DMS79 treated with DMSO at 0.1 percent for 48 hours (cell line): ENCODE measurements around the gene ZNF138.
"Not testable (repeated sequence)": the region's sequence is repeated elsewhere in the genome, so short reads cannot be mapped to it uniquely, and the experiment has no call there.

Experiments used
- DNase-seq: peaks from one replicate; lab custom pipeline; 2025; lab: John Stamatoyannopoulos, UW

Gene ZNF138

DNA sequence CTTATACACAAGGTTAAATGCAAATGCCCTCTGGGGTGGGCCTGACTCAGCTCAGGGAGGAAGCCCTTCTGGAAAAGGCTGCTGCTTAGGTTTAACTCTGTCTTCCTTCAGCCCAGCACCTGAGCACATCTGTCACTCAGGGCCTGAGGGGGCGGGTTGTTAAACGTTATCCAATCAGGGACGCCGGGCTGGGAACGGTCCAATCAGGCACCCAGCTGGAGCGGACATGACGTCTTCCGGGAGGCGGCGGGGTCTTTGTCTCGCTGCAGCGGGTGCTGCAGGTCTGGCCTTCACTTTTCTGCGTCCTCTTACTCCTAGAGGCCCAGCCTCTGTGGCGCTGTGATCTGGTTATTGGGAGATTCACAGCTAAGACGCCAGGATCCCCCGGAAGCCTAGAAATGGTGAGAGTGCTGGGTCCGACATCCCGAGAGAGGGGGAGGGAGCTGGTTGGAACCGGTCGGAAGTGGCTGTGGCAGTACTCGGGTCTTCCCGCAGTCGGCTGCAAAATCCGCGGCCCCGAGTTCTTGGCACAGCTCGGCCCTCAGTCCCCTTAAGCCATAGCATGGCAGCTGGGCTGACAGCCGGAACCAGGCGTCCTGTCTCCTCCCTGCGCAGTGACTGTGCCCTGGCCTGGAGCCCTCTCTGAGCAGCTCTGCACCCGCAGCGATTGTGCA lies at the start of gene ZNF138:
ZNF138 (plus strand) TSS at position 258 of the 674 bp plus-strand sequence; CDS start at position 399, 141 bp downstream.
- DNase-seq = peak; percentile 95

DNA sequence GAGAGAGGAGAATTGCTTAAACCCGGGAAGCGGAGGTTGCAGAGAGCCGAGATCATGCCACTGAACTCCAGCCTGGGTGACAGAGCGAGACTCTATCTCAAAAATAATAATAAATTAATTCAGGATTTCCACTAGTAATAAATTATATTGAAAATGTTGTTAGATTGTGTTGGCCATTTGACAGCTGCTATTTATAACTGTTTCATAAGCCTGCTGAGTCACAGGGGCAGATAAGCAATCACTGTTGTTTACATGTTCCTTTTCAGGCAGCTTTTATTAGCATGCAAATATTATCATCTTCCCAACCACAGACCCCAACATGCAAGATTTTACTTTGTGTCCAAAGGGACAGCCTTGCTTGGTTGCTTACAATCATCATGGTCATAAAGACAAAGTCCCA lies 49.5 kb upstream of the ZNF138 start:
- no peak for DNase-seq

- DNase-seq = no peak
These were observed 46.4 kb upstream of the ZNF138 start for GRCh38 chr7:64747802-64748201.

DNA sequence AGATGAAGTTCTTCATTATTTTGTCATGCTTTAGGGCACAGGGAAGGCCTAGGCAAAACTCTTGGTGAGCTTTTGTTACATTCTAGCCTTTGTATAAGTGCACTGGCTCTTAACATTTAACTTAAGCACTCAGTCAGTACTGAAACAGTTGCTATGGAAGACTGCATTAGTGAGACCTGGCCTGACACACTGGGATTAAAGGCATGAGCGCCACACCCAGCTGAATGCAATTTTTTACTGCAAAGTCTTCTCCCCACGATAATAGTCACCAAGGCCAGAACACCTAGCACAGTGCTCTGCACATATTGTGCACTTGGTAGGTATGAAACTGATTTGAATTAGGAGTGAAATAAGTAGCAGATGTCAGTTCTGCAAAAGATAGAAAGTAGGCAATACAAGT lies 41.2 kb upstream of the ZNF138 start:
- DNase-seq = no peak

DNA sequence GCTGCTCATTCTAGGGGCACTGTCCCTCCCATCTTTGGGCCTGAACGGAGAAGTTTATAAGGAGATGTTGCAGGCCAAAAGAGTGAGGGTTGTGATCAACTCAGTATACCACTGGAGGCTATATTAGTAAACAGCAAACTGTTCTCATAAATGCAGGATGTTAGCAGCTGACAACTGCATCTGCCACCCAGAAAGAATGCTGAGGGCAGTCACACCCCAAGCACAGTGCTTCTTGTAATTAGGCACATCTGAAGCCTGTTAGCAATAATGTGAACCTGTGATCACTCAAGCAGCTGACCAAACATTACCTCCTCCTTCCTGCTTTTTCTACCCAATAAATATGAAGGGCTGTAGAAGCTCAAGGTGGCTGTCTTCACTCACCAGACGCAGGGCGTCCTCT lies 38.4 kb upstream of the ZNF138 start:
- no peak for DNase-seq

- DNase-seq = no peak
These were observed 36.1 kb upstream of the ZNF138 start for GRCh38 chr7:64758151-64758550.

DNA sequence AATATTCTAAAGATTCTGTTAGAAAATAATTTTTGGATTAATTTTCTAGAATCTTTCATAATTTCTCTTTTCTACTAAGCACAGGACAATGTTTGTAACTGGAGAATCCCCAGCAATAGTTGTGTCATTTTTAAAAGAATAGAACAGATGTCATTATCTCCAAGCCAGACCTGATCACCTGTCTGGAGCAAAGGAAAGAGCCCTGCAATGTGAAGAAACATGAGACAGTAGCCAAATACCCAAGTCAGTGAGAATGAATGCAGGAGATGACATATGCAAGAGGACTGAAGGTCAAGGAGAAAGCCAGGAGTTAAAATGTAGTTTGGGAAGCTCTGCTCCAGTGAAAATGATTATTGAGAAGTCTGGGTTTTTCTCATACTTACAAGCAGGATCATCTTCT lies 25.4 kb upstream of the ZNF138 start:
- DNase-seq = no peak

DNA sequence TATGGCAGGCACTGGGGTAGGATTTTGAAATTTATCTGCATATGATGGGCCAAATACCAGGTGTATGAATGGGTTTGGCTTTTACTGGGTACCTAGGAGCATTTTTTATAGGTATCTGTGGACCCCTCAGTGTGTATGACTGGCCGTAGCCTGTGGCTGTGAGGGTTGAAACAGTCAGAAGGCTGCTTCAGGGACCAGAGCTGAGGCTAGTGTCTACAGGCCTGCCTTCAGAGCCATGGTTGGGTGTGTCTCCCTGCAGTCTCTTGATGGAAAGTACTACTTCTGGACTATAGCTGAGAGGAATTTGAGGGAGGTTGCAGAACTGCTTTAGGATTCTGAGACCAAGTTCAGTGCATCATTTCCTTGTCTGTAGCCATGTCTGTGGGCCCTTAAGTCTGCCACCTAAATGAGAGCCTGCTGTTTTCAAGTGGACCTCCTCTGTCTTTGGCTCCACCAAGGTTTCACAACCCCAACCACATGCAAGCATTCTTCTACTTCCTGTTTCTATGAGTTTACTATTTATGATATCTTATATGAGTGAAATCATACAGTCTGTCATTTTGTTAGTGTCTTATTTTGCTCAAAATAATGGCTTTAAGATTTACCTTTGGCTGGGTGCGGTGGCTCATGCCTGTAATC lies 19.9 kb upstream of the ZNF138 start:
- DNase-seq = no peak

GRCh38 chr7:64775289-64775688 lies 18.9 kb upstream of the ZNF138 start:
- DNase-seq = no peak

GRCh38 chr7:64784842-64785241 lies 9.4 kb upstream of the ZNF138 start:
- DNase-seq = not testable (repeated sequence)

DNA sequence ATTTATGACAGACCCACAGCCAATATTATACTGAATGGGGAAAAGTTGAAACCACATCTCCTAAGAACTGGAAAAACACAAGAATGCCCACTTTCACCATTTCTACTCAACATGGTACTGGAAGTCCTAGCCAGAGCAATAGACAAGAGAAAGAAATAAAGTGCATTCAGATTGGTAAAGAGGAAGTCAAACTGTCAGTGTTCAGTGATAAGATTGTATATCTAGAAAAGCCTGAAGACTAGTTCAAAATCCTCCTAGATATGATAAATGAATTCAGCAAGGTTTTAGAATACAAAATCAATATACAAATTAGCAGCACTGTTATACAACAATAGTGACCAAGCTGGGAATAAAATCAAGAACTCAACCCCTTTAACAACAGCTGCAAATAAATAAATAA lies 6.9 kb upstream of the ZNF138 start:
- no peak for DNase-seq

GRCh38 chr7:64789241-64789640 lies 5.0 kb upstream of the ZNF138 start:
- DNase-seq = not testable (repeated sequence)

DNA sequence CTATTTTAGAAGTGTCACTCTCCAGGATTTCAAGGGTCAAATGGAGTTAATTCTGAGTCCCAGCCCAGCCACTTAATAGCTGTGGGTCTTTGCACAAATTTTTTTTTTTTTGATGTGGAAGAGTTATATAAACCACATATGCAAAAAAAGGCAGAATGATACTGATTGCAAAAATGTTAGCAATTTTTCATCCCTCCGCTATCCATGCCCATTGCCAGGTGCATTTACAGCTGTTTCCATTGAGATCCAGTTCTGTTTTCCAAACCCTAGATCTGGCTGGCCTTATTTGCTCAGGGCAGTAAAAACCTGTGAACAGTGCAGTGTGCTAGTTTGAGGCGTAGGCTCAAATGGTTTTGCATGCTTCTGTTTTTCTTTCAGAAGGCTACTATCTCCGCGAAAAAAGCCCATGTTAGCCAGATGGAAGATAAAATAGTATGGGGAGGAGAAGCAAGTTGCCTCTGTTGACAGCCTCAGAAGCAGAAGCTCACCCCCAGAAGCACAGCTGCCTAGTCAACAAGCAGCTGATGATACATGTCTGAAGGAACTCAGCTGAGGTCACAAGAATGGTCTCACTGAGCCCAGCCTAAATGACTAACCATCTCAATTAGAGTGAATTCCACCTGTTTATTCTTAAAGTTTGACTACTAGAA lies 997 bp upstream of the ZNF138 start:
- DNase-seq = no peak

GRCh38 chr7:64795176-64795575 lies 948 bp downstream of the ZNF138 start:
- no peak for DNase-seq

GRCh38 chr7:64799169-64799568 lies 4.9 kb downstream of the ZNF138 start:
- not testable (repeated sequence) for DNase-seq

DNA sequence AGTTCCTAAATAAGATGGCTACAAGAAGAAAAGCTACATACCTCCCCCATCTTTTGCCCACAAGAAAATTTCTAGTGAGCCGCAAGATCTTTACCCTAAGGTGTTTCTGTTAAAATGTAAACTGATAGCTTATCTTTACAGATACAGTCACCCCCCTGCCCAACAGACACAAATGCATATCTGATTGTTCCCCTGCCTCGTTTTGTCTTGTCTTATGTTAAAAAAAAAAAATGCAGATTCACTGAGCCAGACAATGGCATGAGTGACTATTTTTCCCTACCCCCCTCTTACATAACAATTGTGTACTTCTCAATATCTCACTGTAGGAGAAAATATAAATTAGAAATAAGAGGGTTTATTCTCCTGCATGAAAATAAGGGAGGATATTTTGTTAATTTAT lies 8.5 kb downstream of the ZNF138 start:
- no peak for DNase-seq

DNA sequence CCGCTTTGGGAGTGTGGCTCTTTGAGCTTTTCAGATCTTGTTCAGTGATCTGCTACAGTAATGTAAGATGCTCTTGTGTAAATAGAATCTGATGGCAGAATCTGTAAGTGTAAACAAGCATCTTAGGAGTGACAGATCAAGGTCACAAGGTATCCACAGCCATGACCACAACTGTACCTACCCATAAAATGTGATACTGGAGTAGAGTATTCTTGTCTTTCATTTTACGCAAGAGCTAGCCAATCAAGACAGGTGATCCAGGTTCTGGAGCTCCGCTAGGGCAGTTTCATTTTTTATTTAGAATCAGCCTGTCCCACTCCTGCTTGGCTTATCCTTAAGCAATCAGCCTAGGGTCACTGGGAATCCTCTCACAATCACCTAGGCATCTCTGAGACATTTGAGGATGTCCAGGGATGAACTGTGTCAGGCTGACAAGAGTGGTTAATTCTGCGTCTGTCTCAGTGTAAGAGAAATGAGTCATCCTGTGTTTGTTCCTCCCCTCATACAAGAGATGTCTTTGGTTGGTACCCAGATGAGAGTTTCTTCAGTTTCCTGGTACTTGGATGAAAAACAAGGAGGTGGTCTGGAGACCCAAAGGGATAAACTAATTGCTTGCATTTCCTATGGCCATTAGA lies 13.6 kb downstream of the ZNF138 start:
- no peak for DNase-seq

- DNase-seq = no peak
These were observed 17.5 kb downstream of the ZNF138 start for GRCh38 chr7:64811767-64812166.

DNA sequence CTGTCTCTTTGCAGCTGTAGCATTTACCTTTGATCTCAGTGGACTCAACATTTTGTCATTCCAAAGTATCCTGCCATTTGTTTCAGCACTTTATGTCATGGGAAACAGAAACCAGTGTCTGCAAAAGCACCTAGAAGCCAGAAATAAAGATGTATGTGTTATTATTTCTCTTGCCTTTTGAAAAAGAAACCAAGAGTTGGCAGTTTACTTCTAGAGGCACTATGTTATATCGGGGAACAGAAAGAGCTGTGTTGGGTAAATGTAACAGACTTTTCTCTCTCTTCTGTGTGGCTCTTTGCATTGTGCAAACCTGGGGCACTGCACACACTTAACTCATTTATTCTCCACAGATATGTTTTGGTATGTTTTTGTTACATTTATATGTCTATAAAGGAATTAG lies 36.7 kb downstream of the ZNF138 start:
- DNase-seq = no peak

DNA sequence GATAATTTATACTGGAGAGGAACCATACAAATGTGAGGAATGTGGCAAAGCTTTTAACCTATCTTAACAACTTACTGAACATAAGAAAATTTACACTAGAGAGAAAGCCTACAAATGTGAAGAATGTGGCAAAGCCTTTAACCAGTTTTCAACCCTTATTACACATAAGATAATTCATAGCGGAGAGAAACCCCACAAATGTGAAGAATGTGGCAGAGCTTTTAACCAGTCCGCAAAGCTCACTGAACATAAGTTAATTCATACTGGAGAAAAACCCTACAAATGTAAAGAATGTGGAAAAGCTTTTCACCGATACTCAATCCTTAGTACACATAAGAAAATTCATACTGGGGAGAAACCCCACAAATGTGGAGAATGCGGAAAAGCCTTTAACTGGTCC lies 37.9 kb downstream of the ZNF138 start:
- no peak for DNase-seq

GRCh38 chr7:64834989-64835388 lies 40.8 kb downstream of the ZNF138 start:
- no peak for DNase-seq

GRCh38 chr7:64835856-64836255 lies 41.6 kb downstream of the ZNF138 start:
- DNase-seq = not testable (repeated sequence)

DNA sequence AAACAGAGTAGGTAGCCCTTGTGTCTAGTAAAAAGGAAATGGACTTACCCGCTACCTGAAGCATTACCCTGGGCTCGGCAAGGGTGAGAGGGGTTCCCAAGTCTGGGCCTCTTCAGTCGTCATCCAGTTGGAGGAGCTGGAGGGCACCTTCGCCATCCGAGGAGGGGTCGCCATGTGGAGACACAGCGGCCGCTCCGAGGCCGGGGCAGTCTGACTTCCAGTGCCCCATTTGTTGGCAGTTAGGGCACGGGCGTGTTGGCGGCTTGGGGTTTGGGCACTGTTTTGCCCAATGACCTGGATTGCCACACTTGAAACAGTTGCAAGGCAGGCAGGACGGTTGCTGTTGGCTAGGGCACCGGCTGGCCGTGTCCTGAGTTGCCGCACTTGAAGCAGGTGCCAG lies 43.8 kb downstream of the ZNF138 start:
- DNase-seq = not testable (repeated sequence)
